RWPE2 (cell line): ENCODE measurements around the gene ATP2A1.

ENCODE experiments used
- ATAC-seq: fragments of 200-7000 bp; cut with Tn5 transposase; 3 replicates; pipeline ENCODE4 v1.9.1; 2021; ENCODE audit warnings: low read depth
- DNase-seq: peaks from one replicate; pipeline ENCODE4 v3.0.0-alpha.2; 2020; ENCODE audit warnings: low spot score
- H3K27ac ChIP-seq: fragments of 450-650 bp; 2 replicates; pipeline ENCODE4 v1.5.1; 2017; ENCODE audit warnings: mild to moderate bottlenecking; ENCODE audit not compliant: poor library complexity, severe bottlenecking
- H3K27me3 ChIP-seq: fragments of 250-450 bp; sonication (Bioruptor Pico); 2 replicates; pipeline ENCODE4 v1.5.1; 2021; ENCODE audit warnings: mild to moderate bottlenecking, moderate library complexity; ENCODE audit not compliant: insufficient read depth, poor library complexity, severe bottlenecking
- H3K36me3 ChIP-seq: fragments of 250-450 bp; sonication (Bioruptor Pico); 2 replicates; pipeline ENCODE4 v1.5.1; 2020; ENCODE audit warnings: low read depth, mild to moderate bottlenecking, moderate library complexity
- H3K4me1 ChIP-seq: fragments of 250-450 bp; sonication (Bioruptor Pico); 2 replicates; pipeline ENCODE4 v1.5.1; 2021; ENCODE audit warnings: mild to moderate bottlenecking, moderate library complexity; ENCODE audit not compliant: insufficient read depth, poor library complexity, severe bottlenecking
- H3K4me3 ChIP-seq: fragments of 250-450 bp; sonication (Bioruptor Pico); 2 replicates; pipeline ENCODE4 v1.5.1; 2021; ENCODE audit warnings: mild to moderate bottlenecking, moderate library complexity; ENCODE audit not compliant: severe bottlenecking
- H3K9me3 ChIP-seq: fragments of 250-450 bp; sonication (Bioruptor Pico); 2 replicates; pipeline ENCODE4 v1.5.1; 2021; ENCODE audit warnings: mild to moderate bottlenecking, moderate library complexity; ENCODE audit not compliant: severe bottlenecking
- CTCF ChIP-seq: fragments of 450-650 bp; IDR thresholded peaks from one replicate; pipeline ENCODE4 v1.5.1; 2017; ENCODE audit warnings: mild to moderate bottlenecking, moderate library complexity; ENCODE audit not compliant: poor library complexity, severe bottlenecking

The ATP2A1 gene

GRCh38 chr16:28898942-28899341 lies 20.7 kb downstream of the ATP2A1 start:
- DNase-seq, result no peak
- no peak for ATAC-seq
- Histone ChIP-seq H3K4me3 (no peak overlapping the region), H3K36me3 (no peaks in the 10 kb centered on the region), H3K27ac (no peak overlapping the region), H3K27me3 (no peaks in the 10 kb centered on the region), H3K9me3 (no peaks in the 10 kb centered on the region), H3K4me1 (no peaks in the 10 kb centered on the region)
- TF ChIP-seq CTCF, result no peak

GRCh38 chr16:28899882-28900590 lies 21.7 kb downstream of the ATP2A1 start:
- H3K4me3 ChIP-seq, result no peak overlapping the region
- H3K27me3 ChIP-seq, result no peaks in the 10 kb centered on the region
- no peaks in the 10 kb centered on the region for H3K36me3 ChIP-seq
- TF ChIP-seq CTCF, result no peak
- ATAC-seq (no peak), DNase-seq (no peak)
- H3K9me3 ChIP-seq, result no peaks in the 10 kb centered on the region
- H3K27ac ChIP-seq, result no peak overlapping the region
- no peaks in the 10 kb centered on the region for H3K4me1 ChIP-seq

GRCh38 chr16:28900601-28901000 lies 22.3 kb downstream of the ATP2A1 start:
- Histone ChIP-seq H3K4me3 (no peak overlapping the region), H3K9me3 (no peaks in the 10 kb centered on the region), H3K4me1 (no peaks in the 10 kb centered on the region), H3K27me3 (no peaks in the 10 kb centered on the region), H3K27ac (no peak overlapping the region), H3K36me3 (no peaks in the 10 kb centered on the region)
- TF ChIP-seq CTCF, result no peak
- ATAC-seq (no peak), DNase-seq (peak; percentile 52)

- Histone ChIP-seq H3K4me3 (no peak overlapping the region), H3K36me3 (no peaks in the 10 kb centered on the region), H3K4me1 (no peaks in the 10 kb centered on the region), H3K27me3 (no peaks in the 10 kb centered on the region), H3K9me3 (no peaks in the 10 kb centered on the region), H3K27ac (no peak overlapping the region)
- no peak for TF ChIP-seq CTCF
- DNase-seq, result peak; percentile 51
- ATAC-seq, result no peak
These were observed 23.6 kb downstream of the ATP2A1 start for GRCh38 chr16:28901862-28902261.

GRCh38 chr16:28902909-28903308 lies 24.6 kb downstream of the ATP2A1 start:
- Histone ChIP-seq H3K4me1 (no peaks in the 10 kb centered on the region), H3K27ac (no peak overlapping the region), H3K27me3 (no peaks in the 10 kb centered on the region), H3K9me3 (no peaks in the 10 kb centered on the region), H3K4me3 (no peak overlapping the region), H3K36me3 (0 out of 2 replicates have a peak, but pooled peaks cover 1% of the 10 kb centered on the region)
- DNase-seq (peak; percentile 50), ATAC-seq (no peak)
- no peak for TF ChIP-seq CTCF
